HTR-8/SVneo (cell line): ENCODE data around the gene NDUFS1.
A peak's percentile ranks its signal among the peaks of the same experiment; 100 is the strongest.
"Not testable (repeated sequence)": the region's sequence is repeated elsewhere in the genome, so short reads cannot be mapped to it uniquely, and the experiment has no call there.

Experiments used
- DNase-seq: peaks from one replicate; pipeline ENCODE4 v3.0.0; 2011; ENCODE audit warnings: low spot score, mixed read lengths; ENCODE audit not compliant: insufficient read length
- FAIRE-seq: peaks from 2 replicates; lab custom pipeline; 2011; peaks lifted over from hg19 to GRCh38; lab: Jason Lieb, UNC

The NDUFS1 gene

GRCh38 chr2:206164261-206164862, 5.1 kb upstream of the NDUFS1 start:
- FAIRE-seq (no peak), DNase-seq (peak; percentile 21)

GRCh38 chr2:206163251-206163880, 4.1 kb upstream of the NDUFS1 start:
- no peak for FAIRE-seq
- DNase-seq: no peak

GRCh38 chr2:206162401-206162800, 3.2 kb upstream of the NDUFS1 start:
- FAIRE-seq, DNase-seq: not testable (repeated sequence)

- no peak for FAIRE-seq
- DNase-seq: no peak
Observed at GRCh38 chr2:206160807-206161179, 1.5 kb upstream of the NDUFS1 start.

GRCh38 chr2:206160125-206160806, 1.0 kb upstream of the NDUFS1 start:
- no peak for FAIRE-seq
- DNase-seq: no peak

GRCh38 chr2:206158563-206159345, 490 bp downstream of the NDUFS1 start:
- FAIRE-seq (no peak), DNase-seq (peak; percentile 26)

- not testable (repeated sequence) for FAIRE-seq, DNase-seq
Observed at GRCh38 chr2:206157014-206157413, 2.2 kb downstream of the NDUFS1 start.

GRCh38 chr2:206154197-206154596, 5.0 kb downstream of the NDUFS1 start:
- DNase-seq: no peak
- FAIRE-seq: no peak

- FAIRE-seq: no peak
Observed at GRCh38 chr2:206150631-206151030, 8.6 kb downstream of the NDUFS1 start.

GRCh38 chr2:206150168-206150567, 9.1 kb downstream of the NDUFS1 start:
- DNase-seq (no peak), FAIRE-seq (no peak)

More at GRCh38 chr2:206150631-206151030, 8.6 kb downstream of the NDUFS1 start:
- DNase-seq: no peak

GRCh38 chr2:206149330-206149729, 9.9 kb downstream of the NDUFS1 start:
- no peak for DNase-seq
- FAIRE-seq: no peak

- no peak for DNase-seq
- no peak for FAIRE-seq
Observed at GRCh38 chr2:206145665-206146064, 13.6 kb downstream of the NDUFS1 start.

GRCh38 chr2:206144383-206144782, 14.9 kb downstream of the NDUFS1 start:
- FAIRE-seq (no peak), DNase-seq (no peak)

GRCh38 chr2:206143451-206143850, 15.8 kb downstream of the NDUFS1 start:
- no peak for DNase-seq
- FAIRE-seq: no peak

GRCh38 chr2:206127656-206128055, 31.6 kb downstream of the NDUFS1 start:
- DNase-seq (peak; percentile 9), FAIRE-seq (no peak)

GRCh38 chr2:206125901-206126300, 33.3 kb downstream of the NDUFS1 start:
- DNase-seq (no peak), FAIRE-seq (no peak)

- FAIRE-seq, DNase-seq: not testable (repeated sequence)
Observed at GRCh38 chr2:206122569-206122968, 36.7 kb downstream of the NDUFS1 start.

GRCh38 chr2:206116278-206116677, 43.0 kb downstream of the NDUFS1 start:
- DNase-seq (no peak), FAIRE-seq (no peak)

GRCh38 chr2:206115026-206115578, 44.1 kb downstream of the NDUFS1 start:
- no peak for FAIRE-seq

GRCh38 chr2:206112846-206113547, 46.2 kb downstream of the NDUFS1 start:
- no peak for FAIRE-seq

More at GRCh38 chr2:206115026-206115578, 44.1 kb downstream of the NDUFS1 start:
- no peak for DNase-seq

More at GRCh38 chr2:206112846-206113547, 46.2 kb downstream of the NDUFS1 start:
- DNase-seq: no peak
